ENCODE results near the gene PRKG1.

- TF ChIP-seq, protein P1, sequence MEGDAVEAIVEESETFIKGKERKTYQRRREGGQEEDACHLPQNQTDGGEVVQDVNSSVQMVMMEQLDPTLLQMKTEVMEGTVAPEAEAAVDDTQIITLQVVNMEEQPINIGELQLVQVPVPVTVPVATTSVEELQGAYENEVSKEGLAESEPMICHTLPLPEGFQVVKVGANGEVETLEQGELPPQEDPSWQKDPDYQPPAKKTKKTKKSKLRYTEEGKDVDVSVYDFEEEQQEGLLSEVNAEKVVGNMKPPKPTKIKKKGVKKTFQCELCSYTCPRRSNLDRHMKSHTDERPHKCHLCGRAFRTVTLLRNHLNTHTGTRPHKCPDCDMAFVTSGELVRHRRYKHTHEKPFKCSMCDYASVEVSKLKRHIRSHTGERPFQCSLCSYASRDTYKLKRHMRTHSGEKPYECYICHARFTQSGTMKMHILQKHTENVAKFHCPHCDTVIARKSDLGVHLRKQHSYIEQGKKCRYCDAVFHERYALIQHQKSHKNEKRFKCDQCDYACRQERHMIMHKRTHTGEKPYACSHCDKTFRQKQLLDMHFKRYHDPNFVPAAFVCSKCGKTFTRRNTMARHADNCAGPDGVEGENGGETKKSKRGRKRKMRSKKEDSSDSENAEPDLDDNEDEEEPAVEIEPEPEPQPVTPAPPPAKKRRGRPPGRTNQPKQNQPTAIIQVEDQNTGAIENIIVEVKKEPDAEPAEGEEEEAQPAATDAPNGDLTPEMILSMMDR (conservative IDR thresholded peaks at IDR 0.05; ENCODE audit: low read length), result no peak
- TF ChIP-seq EZH2phosphoT487 (IDR thresholded peaks at IDR 0.05; ENCODE audit: borderline replicate concordance), result no peak
These were observed 196.7 kb downstream of the PRKG1 start for GRCh38 chr10:51270936-51271530.

All from Loucy (cell line).